ENCODE results near the gene P2RX7.

P2RX7 gene

DNA sequence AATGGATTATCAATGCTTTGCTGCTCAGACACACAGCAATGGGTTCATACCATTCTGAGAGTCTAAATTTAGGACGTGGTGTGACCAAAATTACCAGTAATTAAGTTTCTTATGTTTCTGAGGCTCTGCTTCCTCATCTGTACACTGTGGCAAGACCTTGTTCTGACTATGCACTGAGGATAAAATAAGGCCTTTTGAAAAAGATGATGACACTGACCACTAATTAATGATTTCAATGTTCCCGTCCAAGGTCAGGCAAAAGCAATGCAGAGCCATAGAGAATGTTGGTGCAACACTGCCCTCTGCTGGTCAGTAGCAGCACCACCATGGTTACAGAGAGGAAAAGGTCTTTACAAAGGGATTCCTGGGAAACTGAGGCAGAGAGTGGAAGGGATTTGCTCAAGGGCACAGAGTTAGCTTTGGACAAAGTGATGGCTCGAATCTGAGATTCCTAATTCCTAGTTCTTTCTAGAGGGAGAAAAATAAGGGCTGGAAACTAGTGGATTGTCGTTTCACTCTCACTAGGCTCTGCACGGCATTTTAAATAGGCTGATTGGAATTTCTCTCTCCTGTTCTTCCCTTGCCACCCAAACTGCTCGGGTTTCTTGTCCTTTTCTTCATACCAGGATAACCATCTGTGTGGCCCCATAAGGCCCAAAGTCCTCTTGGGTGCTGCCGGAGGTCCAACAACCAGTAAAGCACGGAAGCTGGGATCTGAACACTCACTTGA is 22.3 kb upstream of the P2RX7 start:
- DNase-seq (ENCODE audit: extremely low read depth in 1 of 2, low read depth in 1 of 2) = peak in 1 of 2 donors; percentile 43

DNA sequence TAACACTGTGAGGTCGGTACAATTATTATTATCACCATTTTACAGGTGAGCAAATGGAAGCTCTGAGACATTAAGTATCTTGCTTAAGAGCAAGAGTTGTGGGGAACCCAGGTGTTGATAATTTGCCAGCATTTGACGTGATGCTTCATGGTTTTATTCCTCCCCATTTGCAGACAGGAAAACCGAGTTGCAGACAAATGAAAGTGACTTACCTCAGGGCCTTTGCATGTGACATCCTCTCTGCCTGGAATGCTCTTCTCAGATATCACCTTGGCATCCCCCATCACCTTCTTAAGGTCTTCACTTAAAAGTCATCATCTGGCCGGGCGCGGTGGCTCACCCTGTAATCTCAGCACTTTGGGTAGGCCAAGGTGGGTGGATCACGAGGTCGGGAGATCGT is 21.0 kb upstream of the P2RX7 start:
- no peak for DNase-seq (ENCODE audit: extremely low read depth in 1 of 2, low read depth in 1 of 2)

- DNase-seq (ENCODE audit: extremely low read depth in 1 of 2, low read depth in 1 of 2) = no peak
Observed at GRCh38 chr12:121112496-121112895, 20.2 kb upstream of the P2RX7 start.

DNA sequence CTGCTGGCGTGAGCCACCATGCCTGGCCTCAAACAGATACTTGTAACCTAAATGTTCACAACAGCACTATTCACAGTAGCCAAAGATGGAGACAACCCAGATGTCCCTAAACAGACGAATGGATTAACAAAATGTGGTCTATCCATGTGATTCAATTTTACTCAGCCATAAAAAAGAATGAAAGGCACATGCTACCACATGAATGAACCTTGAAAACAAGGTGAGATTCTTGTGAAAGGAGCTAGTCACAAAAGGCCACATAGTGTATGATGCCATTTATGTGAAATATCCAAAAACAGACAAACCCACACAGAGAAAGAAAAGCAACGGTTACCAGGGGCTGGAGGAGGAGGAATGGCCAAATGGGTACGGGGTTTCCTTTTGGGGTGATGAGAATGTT is 19.6 kb upstream of the P2RX7 start:
- no peak for DNase-seq (ENCODE audit: extremely low read depth in 1 of 2, low read depth in 1 of 2)

DNA sequence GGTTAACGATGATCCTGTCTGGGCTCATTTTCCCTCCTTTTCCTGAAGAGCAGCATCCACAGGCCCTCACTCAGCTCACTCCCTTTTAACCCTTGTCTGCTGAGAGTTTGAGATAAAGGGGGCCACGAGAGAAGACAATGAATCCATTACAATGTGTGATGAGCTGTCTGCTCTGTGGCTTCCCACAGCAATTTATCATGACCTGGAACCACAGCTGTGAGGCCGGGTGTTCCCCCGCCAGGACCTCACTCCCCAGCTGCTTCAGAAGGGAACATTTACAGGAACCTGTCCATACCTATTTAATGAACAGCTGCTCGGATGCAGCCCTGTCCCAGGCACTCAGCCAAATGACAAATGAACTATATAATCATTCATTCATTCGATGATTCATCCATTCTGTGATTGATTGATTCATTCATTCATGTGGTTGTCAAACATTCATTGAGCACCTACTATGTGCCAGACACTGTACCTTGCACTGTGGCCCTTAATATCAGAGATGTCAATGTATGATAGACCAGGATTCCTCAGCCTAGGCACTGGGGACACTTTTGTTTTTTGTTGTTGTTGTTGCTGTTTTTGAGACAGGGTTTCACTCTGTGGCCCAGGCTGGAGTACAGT is 18.5 kb upstream of the P2RX7 start:
- no peak for DNase-seq (ENCODE audit: extremely low read depth in 1 of 2, low read depth in 1 of 2)

DNA sequence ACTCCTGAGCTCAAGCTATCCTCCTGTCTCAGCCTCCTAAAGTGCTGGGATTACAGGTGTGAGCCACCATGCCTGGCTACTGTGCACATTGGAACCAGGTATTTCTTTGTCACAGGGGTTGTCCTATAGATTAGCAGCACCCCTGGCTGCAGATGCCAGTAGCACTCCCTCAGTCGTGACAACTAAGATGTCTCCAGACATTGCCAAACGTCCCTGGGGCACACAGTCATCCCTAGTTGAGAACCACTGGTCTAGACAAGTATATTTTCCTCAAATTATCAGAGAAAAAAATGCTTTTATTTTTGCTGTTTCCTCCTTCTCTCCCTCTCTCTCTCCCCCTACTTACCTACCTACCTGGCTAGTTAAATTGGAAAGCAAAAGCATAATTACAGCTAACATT is 17.9 kb upstream of the P2RX7 start:
- DNase-seq (ENCODE audit: extremely low read depth in 1 of 2, low read depth in 1 of 2) = no peak

DNA sequence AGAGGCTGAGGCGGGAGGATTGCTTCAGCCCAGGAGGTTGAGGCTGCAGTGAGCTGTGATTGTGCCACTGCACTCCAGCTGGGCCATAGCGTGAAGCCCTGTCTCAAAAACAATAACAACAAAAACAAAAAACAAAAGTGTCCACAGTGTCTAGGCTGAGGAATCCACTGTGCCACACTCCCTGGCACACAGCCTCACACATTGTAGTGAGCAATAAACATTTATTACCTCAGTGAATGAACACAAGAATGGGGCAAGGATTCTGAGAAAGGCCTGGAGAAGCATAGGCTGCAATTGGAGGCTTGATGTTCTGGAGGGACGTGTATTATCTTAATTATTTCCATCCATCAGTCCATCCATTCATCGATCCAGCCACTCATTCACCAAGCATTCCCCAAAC is 17.1 kb upstream of the P2RX7 start:
- no peak for DNase-seq (ENCODE audit: extremely low read depth in 1 of 2, low read depth in 1 of 2)

GRCh38 chr12:121116318-121117225 is 16.1 kb upstream of the P2RX7 start:
- DNase-seq (ENCODE audit: extremely low read depth in 1 of 2, low read depth in 1 of 2) = no peak

- DNase-seq (ENCODE audit: extremely low read depth in 1 of 2, low read depth in 1 of 2) = no peak
Observed at GRCh38 chr12:121117226-121117777, 15.4 kb upstream of the P2RX7 start.

DNA sequence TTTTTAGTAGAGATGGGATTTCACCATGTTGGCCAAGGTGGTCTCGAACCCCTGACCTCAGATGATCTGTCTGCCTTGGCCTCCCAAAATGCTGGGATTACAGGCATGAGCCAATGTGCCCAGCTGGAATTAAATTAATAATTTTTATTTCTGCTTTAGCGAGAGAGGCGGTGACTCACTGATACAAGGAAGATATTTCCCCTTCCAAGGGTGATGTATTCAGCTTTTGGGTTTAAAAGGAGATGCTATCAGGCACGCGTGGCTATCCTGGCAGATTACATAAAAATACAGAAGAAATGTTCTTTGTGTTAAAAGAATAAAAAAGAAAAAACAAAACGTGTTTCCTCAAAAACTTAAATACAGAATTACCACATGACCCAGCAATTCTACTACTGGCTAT is 12.4 kb upstream of the P2RX7 start:
- DNase-seq (ENCODE audit: extremely low read depth in 1 of 2, low read depth in 1 of 2) = no peak

DNA sequence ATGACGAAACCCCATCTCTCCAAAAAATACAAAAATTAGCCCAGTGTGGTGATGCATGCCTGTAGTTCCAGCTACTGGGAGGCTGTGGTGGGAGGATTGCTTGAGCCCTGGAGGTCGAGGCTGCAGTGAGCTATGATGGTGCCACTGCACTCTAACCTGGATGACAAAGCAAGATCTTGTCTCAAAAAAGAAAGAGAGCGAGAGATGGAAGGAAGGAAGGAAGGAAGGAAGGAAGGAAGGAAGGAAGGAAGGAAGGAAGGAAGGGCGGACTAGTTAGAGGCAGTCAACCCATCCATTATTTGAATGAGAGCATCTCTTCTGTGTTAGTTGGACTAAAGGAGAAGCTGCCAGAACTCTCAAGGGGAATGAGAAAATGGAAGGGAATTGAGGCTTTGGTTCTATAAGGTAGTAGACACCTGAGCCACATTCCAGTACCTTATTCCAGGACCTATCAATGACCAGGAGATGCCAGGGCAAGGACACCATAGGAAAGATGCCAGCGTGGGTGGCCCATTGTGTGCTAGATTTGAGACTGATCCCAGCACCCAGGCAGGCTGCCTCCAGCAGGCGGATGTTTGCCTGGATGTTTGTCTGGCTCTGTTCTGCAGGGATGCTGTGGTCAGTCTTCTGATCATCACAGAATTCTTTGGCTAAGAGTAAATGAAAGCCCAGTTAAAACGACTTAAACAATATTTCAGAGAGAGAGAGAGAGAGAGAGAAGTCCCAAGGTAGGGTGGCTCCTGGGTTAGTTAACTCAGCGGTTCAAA is 11.5 kb upstream of the P2RX7 start:
- DNase-seq (ENCODE audit: extremely low read depth in 1 of 2, low read depth in 1 of 2) = no peak

DNA sequence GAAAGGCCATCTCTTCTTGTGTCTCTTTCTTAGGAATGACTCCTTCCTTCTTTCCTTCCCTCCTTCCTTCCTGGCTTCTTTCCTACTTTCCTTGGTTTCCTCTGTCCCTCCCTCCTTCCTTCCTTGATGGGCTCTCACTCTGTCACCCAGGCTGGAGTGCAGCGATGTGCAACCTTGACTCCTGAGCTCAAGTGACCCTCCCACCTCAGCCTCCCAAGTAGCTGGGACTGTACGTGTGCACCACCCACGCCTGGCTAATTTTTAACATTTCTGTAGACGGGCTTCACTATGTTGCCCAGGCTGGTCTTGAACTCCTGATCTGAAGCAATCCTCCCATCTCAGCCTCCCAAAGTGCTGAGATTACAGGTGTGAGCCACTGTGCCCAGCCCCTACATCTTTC is 10.9 kb upstream of the P2RX7 start:
- no peak for DNase-seq (ENCODE audit: extremely low read depth in 1 of 2, low read depth in 1 of 2)

DNA sequence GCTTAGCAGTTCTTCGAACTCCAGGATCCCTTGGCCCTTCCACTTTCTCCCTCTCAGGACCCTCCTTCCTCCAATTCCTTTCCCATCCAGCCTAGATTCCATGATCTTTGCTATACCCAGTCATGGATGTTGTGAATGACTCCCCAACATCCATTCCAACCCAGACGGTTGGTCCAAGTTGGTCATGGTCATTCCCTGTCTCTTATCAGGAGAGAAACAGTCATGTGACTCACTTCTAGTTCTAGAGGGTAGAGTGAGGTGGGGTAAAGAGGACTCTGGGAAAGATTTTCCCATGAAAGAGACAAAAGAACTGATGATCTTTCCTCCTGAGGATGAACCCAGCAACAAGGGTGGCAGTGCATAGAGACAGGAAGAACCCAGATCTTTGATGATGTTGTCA is 9.2 kb upstream of the P2RX7 start:
- DNase-seq (ENCODE audit: extremely low read depth in 1 of 2, low read depth in 1 of 2) = no peak

GRCh38 chr12:121124402-121125109 is 8.1 kb upstream of the P2RX7 start:
- no peak for DNase-seq (ENCODE audit: extremely low read depth in 1 of 2, low read depth in 1 of 2)

DNA sequence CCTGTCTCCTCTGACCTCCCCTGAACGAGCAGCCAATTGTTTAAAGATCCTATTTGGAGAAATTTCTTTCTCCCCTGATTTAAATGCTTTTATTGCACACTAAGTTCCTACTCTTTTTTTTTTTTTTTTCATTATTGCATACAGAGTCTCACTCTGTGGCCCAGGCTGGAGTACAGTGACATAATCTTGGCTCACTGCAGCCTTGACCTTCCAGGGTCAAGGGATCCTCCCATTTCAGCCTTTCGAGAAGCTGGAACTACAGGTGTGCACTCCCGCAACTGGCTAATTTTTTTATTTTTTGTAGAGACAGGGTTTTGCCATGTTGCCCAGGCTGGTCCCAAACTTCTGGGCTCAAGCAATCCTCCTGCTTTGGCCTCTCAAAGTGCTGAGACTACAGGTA is 5.2 kb upstream of the P2RX7 start:
- DNase-seq (ENCODE audit: extremely low read depth in 1 of 2, low read depth in 1 of 2) = no peak

DNA sequence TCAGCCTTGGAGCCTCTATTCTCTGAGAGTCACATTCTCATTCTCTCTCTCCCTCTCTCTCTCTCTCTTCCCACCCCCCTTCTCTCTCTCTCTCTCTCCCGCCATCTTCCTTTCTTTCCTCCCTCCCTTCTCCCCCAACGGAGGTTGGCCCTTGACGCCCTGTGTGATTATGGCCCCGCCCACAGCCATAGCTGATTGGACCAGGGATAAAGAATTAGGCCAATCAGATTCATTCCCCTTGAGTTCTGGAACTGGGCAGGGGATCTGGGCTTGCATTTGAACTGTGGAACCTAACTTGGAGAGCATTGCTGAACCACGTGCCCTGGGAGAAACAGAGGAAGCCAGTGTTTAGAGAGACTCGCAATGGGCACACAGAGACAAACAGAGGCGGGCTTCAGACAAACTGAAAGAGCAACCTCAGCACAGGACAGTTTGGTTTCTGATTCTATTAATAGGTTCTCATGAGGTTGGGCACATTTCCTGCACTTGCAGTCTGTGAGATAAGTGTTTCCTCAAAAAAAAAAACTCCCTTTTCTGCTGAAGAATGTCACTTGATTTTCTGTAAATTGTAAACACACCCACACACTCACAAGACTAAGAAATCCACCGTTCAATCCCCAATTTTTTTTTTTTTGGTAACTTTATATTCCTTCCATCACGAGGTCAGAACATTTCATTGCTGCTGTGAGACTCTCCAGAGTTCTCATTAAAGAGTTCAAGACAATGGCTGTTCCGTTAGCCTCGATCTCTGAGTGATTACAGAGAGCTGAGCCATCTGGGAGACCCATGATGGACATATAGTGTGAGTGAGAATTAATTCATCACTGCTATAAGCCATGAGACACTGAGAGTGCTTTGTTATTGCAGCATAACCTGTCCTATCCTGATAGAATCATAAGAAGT is 3.5 kb upstream of the P2RX7 start:
- peak; percentile 49 to 52 for DNase-seq (ENCODE audit: extremely low read depth in 1 of 2, low read depth in 1 of 2)

GRCh38 chr12:121129811-121130147 is 2.9 kb upstream of the P2RX7 start:
- no peak for DNase-seq (ENCODE audit: extremely low read depth in 1 of 2, low read depth in 1 of 2)

DNA sequence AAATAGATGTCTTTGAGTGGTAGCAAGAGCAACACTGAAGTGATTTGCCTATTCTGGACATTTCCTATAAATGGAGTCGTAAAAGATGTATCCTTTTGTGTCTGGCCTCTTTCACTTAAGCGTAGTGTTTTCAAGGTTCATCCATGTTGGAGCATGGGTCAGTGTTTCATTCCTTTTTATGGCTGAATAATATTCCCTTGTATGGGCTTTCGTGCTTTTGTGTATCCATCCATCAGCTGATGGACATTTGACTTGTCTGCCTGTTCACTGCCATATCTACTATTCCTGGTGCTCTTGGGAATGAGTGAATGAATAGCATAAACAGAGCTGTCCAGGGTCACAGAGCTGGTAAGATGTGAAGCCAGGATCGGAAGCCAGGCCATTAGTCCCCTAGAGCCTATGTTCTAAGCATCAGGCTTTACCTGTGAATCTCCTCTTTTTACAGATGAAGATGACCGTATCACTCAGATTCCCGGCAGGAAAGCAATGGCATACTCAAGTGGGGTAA is 1.8 kb upstream of the P2RX7 start:
- no peak for DNase-seq (ENCODE audit: extremely low read depth in 1 of 2, low read depth in 1 of 2)

GRCh38 chr12:121131941-121132341 is 735 bp upstream of the P2RX7 start:
- DNase-seq (ENCODE audit: extremely low read depth in 1 of 2, low read depth in 1 of 2) = no peak

Measured in activated CD8-positive, alpha-beta memory T cell treated with anti-CD3 and anti-CD28 coated beads for 1 hour (primary cell).